GM21786 (cell line): Measurements from ENCODE around the gene EID1.
"Not testable (repeated sequence)": the region's sequence is repeated elsewhere in the genome, so short reads cannot be mapped to it uniquely, and the experiment has no call there.

Experiments used
- ATAC-seq: cut with Tn5 transposase; IDR thresholded peaks from one replicate; pipeline ENCODE4 v1.9.1; 2021; ENCODE audit not compliant: unreplicated experiment

The EID1 gene

GRCh38 chr15:48909313-48909712, 31.4 kb downstream of the EID1 start:
- not testable (repeated sequence) for ATAC-seq

- not testable (repeated sequence) for ATAC-seq
These were observed 32.6 kb downstream of the EID1 start for GRCh38 chr15:48910554-48910953.

- no peak for ATAC-seq
These were observed 35.2 kb downstream of the EID1 start for GRCh38 chr15:48913141-48913540.

- ATAC-seq, result no peak
These were observed 36.8 kb downstream of the EID1 start for GRCh38 chr15:48914717-48915116.

GRCh38 chr15:48915861-48916260, 37.9 kb downstream of the EID1 start:
- ATAC-seq, result no peak

DNA sequence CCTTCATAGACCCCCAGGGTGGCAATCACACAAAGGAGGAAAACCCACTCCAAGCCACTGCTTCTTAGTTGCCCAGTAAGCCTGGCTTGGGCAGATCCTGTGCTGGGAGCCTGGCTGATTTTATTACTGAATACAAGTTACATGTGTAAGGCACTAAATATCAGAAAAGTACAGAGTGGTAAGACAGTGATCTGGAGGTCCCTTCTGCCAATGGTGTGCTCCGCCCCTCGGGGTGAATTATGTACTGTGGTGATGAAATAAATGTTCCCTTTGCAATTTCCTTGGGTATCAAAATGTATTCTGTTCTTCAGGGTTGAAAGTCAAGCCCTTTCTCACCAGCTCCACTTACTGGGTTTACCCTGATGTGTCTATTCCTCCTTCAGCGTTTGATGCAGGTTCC, 38.8 kb downstream of the EID1 start:
- no peak for ATAC-seq

- ATAC-seq, result no peak
These were observed 44.1 kb downstream of the EID1 start for GRCh38 chr15:48922046-48922445.

- no peak for ATAC-seq
These were observed 46.8 kb downstream of the EID1 start for GRCh38 chr15:48924528-48925393.

GRCh38 chr15:48925714-48926223, 47.8 kb downstream of the EID1 start:
- no peak for ATAC-seq

DNA sequence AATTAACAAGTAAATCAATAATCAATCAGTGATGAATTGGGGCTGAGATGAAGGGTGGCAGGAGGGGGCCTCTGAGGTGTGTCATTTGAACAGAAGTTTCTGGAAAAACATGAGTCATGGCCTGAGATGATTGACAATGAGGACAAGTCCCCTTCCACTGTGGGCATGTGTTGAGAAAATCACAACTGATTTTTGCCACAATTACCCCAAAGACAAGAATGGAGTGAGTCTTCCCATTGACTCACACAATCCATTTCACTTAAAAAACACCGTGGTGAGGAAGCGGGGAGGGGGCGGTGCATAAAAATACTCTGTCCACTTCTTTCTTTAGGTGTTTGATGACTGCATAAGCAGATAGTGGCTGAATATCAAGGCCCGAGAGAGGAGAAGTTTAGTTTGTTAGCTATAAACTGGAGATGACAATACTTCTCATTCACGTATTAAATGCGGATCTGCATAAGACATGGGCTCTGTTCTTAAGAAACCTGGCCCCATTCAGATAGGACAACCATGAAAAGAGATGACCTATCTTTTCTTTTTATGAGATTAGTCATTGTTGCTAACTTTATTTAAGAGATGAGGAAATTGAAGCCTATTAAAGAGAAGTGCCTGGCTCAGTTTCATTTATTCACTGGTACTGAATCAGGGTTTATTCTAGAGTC, 51.1 kb downstream of the EID1 start:
- no peak for ATAC-seq

GRCh38 chr15:48929661-48930060, 51.7 kb downstream of the EID1 start:
- ATAC-seq, result no peak
